Right hindlimb (tissue), 1 donor: ENCODE results near the gene EPHB4.

Source experiments
- DNase-seq: peaks from one replicate; pipeline ENCODE4 v3.0.0-alpha.2; 2018

The EPHB4 gene

GRCh38 chr7:100854146-100854895 is 27.0 kb upstream of the EPHB4 start:
- no peak for DNase-seq

DNA sequence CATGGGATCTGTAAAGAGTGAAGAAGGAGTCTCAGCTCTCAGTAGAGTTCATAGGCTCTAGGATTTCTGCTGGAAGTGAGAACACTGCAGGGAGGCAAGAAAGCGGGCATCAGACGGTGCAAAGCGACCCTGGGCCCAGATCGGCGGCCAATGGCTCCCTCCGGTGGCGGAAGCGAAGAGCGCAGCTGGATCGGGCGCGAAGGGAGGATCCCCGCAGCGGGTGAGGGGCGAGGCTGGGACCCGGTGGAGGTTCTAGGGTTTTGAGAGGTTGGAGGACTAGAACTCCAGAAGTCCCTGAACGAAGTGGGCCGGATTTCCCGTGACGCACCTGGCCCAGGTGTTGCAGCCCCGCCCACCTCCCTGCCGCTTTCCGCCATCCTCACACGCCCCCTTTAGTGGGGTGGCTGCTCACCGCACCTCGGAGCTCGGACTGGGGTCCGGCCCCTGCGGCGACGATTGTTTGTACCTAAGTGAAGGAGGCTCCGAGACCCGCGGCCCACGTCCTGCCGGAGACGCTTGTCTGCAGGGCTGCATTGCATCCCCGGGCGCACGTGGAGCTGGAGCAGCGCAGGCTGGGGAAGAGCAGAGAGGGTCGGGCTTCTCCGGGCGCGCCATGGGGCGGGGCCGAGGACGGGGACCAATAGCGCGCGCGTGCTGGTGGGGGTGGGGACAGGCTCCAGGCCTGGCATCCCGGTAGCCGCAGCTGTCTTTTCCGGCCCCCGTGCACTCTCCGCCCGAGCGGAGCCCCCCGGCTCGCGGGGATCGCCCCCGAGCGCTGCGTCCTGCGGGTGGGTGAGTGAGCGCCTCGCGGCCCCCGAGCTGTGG is 24.9 kb upstream of the EPHB4 start, which contains the start of gene SLC12A9:
SLC12A9 (plus strand) TSS at position 666 of the 825 bp plus-strand sequence. CDS start 1,485 bp downstream, outside the sequence.
- DNase-seq = peak; percentile 95

DNA sequence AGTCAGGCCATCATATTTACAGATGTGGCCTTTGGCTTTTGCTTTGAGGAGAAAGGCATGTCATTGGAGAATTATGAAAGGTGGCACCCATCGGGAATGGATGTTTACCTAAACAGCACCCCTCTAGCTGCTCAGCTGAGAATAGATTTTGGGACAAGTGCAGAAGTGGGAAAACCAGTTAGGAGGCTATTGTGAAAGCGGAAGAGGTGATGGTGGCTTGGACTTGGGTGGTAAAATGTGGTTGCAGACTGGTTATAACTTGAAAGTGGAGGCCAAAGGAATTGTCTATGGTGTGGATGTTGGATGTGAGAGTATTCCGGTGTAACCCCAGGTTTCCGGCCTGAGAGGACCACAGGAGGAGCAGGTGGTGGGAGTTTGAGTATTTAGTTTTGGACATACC is 20.0 kb upstream of the EPHB4 start:
- DNase-seq = no peak

- DNase-seq = no peak
Observed at GRCh38 chr7:100840470-100841100, 13.3 kb upstream of the EPHB4 start.

DNA sequence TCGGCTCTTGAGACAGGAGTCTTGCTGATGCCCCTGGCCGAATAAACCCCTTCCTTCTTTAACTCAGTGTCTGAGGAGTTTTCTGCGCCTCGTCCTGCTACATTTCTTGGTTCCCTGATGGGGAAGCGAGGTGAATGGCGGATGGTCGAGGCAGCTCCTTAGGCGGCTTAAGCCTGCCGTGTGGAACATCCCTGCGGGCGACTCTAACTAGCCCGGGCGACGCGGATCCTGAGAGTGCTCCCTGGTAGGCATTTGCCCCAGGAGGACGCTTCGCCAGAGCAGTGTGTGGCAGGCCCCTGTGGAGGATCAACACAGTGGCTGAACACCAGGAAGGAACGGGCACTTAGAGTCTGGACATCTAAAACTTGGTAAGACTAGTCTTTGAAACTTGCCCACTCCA is 12.0 kb upstream of the EPHB4 start:
- no peak for DNase-seq

DNA sequence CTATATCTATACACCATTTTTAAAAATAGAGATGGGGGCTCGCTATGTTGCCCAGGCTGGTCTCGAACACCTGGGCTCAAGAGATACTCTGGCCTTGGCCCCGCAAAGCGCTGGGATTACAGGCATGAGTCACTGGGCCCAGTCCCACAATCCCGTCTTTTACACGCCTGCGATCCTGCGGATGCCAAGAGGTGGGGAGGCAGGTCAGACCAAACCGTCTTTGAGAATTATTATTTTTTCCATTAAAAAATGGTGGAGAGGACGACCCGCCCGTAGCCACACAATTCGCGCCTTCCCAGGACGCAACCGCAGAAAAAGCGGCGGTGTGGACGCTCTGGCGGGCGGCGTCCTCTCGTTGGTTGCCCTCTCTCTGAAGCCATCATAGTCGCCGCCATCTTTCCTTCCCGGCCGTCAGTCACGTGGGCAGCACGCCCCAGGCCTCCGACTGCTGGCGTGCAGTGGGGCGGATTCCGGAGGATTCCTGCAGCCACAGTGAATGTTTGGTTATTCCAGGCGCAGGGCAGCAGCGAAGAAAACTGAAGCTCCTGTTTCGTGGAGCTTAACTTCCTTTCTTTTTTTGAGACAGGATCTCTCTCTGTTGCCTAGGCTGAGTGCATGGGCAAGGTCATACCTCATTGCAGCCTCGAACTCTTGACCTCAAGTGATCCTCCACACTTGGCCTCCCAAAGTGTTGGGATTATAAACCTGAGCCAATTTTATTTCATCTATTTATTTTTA is 9.9 kb upstream of the EPHB4 start:
- peak; percentile 96 for DNase-seq

DNA sequence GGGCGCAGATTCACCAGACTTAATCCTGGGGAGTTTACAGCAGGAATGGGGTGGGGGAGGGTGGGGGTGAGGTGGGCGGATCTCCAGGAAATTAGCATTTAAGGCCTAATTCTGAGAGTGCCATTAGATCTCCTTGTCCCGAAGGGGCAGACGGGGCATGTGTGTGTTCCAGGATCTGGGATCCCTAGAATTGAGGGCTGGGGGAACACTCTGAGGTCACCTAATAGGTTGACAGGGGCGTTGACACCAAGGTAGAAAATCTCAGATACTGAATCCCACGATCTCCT is 9.4 kb upstream of the EPHB4 start:
- DNase-seq = no peak

GRCh38 chr7:100835903-100836811 is 8.8 kb upstream of the EPHB4 start:
- DNase-seq = peak; percentile 59

- no peak for DNase-seq
Observed at GRCh38 chr7:100832281-100832633, 4.9 kb upstream of the EPHB4 start.

DNA sequence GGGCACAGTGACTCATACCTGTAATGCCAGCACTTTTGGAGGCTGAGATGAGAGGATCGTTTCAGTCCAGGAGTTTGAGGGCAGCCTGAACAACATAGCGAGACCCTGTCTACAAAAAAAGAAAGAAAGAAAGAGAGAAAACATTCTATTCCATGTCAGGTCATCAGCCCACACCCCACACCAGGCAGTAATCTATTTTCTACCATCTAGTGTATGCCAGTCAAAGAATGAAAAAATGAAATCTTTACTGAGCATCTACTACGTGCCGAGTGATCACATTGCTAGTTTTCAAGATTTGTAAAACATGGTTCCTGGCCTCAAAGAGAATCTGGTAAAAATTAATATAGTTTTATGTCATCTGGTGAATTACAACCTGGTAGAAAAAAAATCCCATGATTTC is 3.1 kb upstream of the EPHB4 start:
- DNase-seq = no peak

GRCh38 chr7:100829150-100829716 is 1.9 kb upstream of the EPHB4 start:
- DNase-seq = peak; percentile 54

- peak; percentile 61 for DNase-seq
Observed at GRCh38 chr7:100826514-100827329, 601 bp downstream of the EPHB4 start.

GRCh38 chr7:100825751-100826513 is 1.4 kb downstream of the EPHB4 start:
- DNase-seq = peak; percentile 48

DNA sequence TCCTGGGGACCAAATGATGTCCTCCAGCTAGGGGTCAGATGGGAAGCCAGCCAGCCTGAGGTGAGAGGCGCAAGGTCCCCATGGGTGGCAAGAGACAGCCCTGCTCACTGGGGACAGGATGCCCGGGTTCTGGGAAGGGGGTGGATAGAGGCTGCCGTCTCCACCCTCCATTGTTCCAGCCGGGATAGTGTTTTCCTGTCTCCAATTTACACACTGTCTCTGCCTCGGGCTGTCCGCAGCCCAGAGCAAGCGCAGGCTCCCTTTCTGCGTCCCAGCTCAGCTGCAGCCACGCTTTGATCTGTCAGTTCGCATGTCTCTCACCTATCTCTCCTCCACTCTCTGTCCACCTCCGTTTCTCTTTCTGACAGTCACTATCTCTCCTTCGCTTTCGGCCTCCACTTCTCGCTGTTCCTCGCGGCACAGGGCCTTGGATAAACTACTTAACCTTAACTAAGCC is 2.1 kb downstream of the EPHB4 start:
- DNase-seq = no peak

GRCh38 chr7:100824499-100825214 is 2.7 kb downstream of the EPHB4 start:
- DNase-seq = no peak

- no peak for DNase-seq
Observed at GRCh38 chr7:100823534-100823933, 3.8 kb downstream of the EPHB4 start.

- no peak for DNase-seq
Observed at GRCh38 chr7:100823140-100823525, 4.2 kb downstream of the EPHB4 start.

GRCh38 chr7:100822236-100823139 is 4.8 kb downstream of the EPHB4 start:
- no peak for DNase-seq
